GM12878 (cell line): ENCODE measurements around the gene CCR7. TPM values are rescaled to one million over a fixed set of nuclear protein-coding genes. Genes with fewer than 3 reads are reported as not detected.

Experiments
- BCL11A ChIP-seq: IDR thresholded peaks from 2 replicates; pipeline ENCODE4 v1.6.1; 2011; ENCODE audit warnings: low read depth, low read length
- CBX5 ChIP-seq: sonication (generic); IDR thresholded peaks from 2 replicates; pipeline ENCODE4 v1.6.1; 2016; ENCODE audit warnings: low read depth, moderate library complexity, mild to moderate bottlenecking, inconsistent platforms
- CHD1 ChIP-seq: IDR thresholded peaks from 2 replicates; pipeline ENCODE4 v1.6.1; 2012; ENCODE audit warnings: low read depth, low read length, improper control_type of control experiment
- CHD4 ChIP-seq: fragments of 200-600 bp; sonication (generic); IDR thresholded peaks from 2 replicates; pipeline ENCODE4 v1.6.1; 2016; ENCODE audit warnings: mild to moderate bottlenecking
- E2F4 ChIP-seq: IDR thresholded peaks from 2 replicates; pipeline ENCODE4 v1.6.1; 2012; ENCODE audit warnings: low read depth, low read length, improper control_type of control experiment
- EED ChIP-seq: sonication (generic); IDR thresholded peaks from 2 replicates; pipeline ENCODE4 v1.6.1; 2016; ENCODE audit warnings: antibody characterized with exemption, low read depth
- GATAD2B ChIP-seq: fragments of 450-650 bp; conservative IDR thresholded peaks from 2 replicates; pipeline ENCODE4 v1.6.1; 2017; ENCODE audit warnings: low read depth, mild to moderate bottlenecking, moderate library complexity
- HDAC2 ChIP-seq: fragments of 200-600 bp; sonication (generic); IDR thresholded peaks from 2 replicates; pipeline ENCODE4 v1.6.1; 2017
- IKZF2 ChIP-seq, 2 experiments: fragments of 450-650 bp; IDR thresholded peaks; 2 replicates each; pipeline ENCODE4 v1.6.1; 2017; ENCODE audit warnings: mild to moderate bottlenecking in 2 of 2, moderate library complexity in 2 of 2
- IRF4 ChIP-seq: IDR thresholded peaks from 2 replicates; pipeline ENCODE4 v1.6.1; 2011; ENCODE audit warnings: low read depth, low read length
- KLF5 ChIP-seq: fragments of 450-650 bp; IDR thresholded peaks from 2 replicates; pipeline ENCODE4 v1.6.1; 2014; ENCODE audit warnings: mild to moderate bottlenecking; ENCODE audit not compliant: partially characterized antibody
- MAX ChIP-seq: IDR thresholded peaks from 2 replicates; pipeline ENCODE4 v1.6.1; 2012; ENCODE audit warnings: low read depth, low read length, improper control_type of control experiment
- MYB ChIP-seq: fragments of 150-350 bp; IDR thresholded peaks from 2 replicates; pipeline ENCODE4 v1.6.1; 2014; ENCODE audit warnings: mild to moderate bottlenecking, low read depth, low read length, borderline replicate concordance
- PML ChIP-seq: IDR thresholded peaks from 2 replicates; pipeline ENCODE4 v1.6.1; 2012; ENCODE audit warnings: low read length, inconsistent platforms
- POLR2AphosphoS2 ChIP-seq: IDR thresholded peaks from 2 replicates; pipeline ENCODE4 v1.6.1; 2011; ENCODE audit warnings: low read depth, mild to moderate bottlenecking, low read length, improper control_type of control experiment, moderate library complexity
- RELB ChIP-seq: fragments of 450-650 bp; IDR thresholded peaks from 2 replicates; pipeline ENCODE4 v1.6.1; 2017; ENCODE audit warnings: low read depth, mild to moderate bottlenecking, moderate library complexity
- RFX5 ChIP-seq: IDR thresholded peaks from 2 replicates; pipeline ENCODE4 v1.6.1; 2011; ENCODE audit warnings: low read depth, low read length, improper control_type of control experiment
- SPI1 ChIP-seq: IDR thresholded peaks from 2 replicates; pipeline ENCODE4 v1.6.1; 2011; ENCODE audit warnings: low read depth, mild to moderate bottlenecking, low read length, moderate library complexity, borderline replicate concordance; ENCODE audit not compliant: insufficient read depth
- SREBF2 ChIP-seq: IDR thresholded peaks from 2 replicates; pipeline ENCODE4 v1.6.1; 2012; ENCODE audit warnings: mild to moderate bottlenecking, low read length
- SUZ12 ChIP-seq: fragments of 200-600 bp; sonication (generic); IDR thresholded peaks from one replicate; pipeline ENCODE4 v1.6.1; 2018; ENCODE audit warnings: antibody characterized with exemption, mild to moderate bottlenecking; ENCODE audit not compliant: unreplicated experiment
- TAF1 ChIP-seq: IDR thresholded peaks from 2 replicates; pipeline ENCODE4 v1.6.1; 2011; ENCODE audit warnings: mild to moderate bottlenecking, low read depth, low read length, borderline replicate concordance
- TBL1XR1 ChIP-seq: IDR thresholded peaks from 2 replicates; pipeline ENCODE4 v1.6.1; 2012; ENCODE audit warnings: low read depth, low read length, improper control_type of control experiment
- TCF7 ChIP-seq: IDR thresholded peaks from 2 replicates; pipeline ENCODE4 v1.6.1; 2014; ENCODE audit warnings: antibody characterized with exemption, borderline replicate concordance
- YBX1 ChIP-seq: fragments of 450-650 bp; IDR thresholded peaks from 2 replicates; pipeline ENCODE4 v1.6.1; 2016; ENCODE audit warnings: antibody characterized with exemption
- polyA plus RNA-seq, 11 experiments: library from polyadenylated mRNA; depleted of rRNA in 4 of 11; unstranded in 6 of 11; stranded (reverse) in 5 of 11; fragments of >200 nt; fragmentation: Nextera tagmentation in 4 of 11; fragmentation: Illumina TruSeq in 1 of 11; extraction: Ambion mirVana in 4 of 11; extraction: Trizol in 1 of 11; gene quantifications; 1 replicate in 1 of 11; 2 replicates in 10 of 11; pipeline versions ENCODE4 v1.2.1 to v1.2.3, GENCODE V29; 2011 to 2016; ENCODE audit warnings: inconsistent platforms in 2 of 11, missing spikeins in 2 of 11, low read depth in 1 of 11
- total RNA-seq, 4 experiments: library from RNA; depleted of rRNA in 3 of 4; stranded (reverse); fragments of >200 nt in 3 of 4; fragmentation: Illumina TruSeq in 1 of 4; extraction: Trizol in 1 of 4; gene quantifications; 2 replicates each; pipeline versions ENCODE4 v1.2.1 to v1.2.3, GENCODE V29; 2013 to 2021
- TF ChIP-seq, protein P1 (sequence below): fragments of 150-350 bp; IDR thresholded peaks from 2 replicates; pipeline ENCODE4 v1.6.1; 2016; ENCODE audit warnings: low read depth, low read length
- TF ChIP-seq, protein P2 (sequence below): IDR thresholded peaks from 2 replicates; pipeline ENCODE4 v1.6.1; 2011; ENCODE audit warnings: borderline replicate concordance, low read depth, mild to moderate bottlenecking, moderate library complexity, low read length; ENCODE audit not compliant: insufficient read depth, poor library complexity, severe bottlenecking

CCR7 gene
- total and polyA plus RNA-seq, 10 of the 15 experiments (the other 5 are each of a cell fraction or from before 2014, with no cell fraction given) = 131 to 1,171 (median 260) TPM

- TF ChIP-seq MAX (0 out of 2 replicates have a peak, but pooled peaks have one; percentile 53), TBL1XR1 (peak; percentile 96), KLF5 (no peak), TAF1 (no peak), RELB (peak; percentile 97), RFX5 (no peak), IKZF2 (IDR thresholded peaks at IDR 0.05) (peak; percentile 96 to 97), CHD1 (no peak), BCL11A (peak; percentile 91), EED (peak; percentile 97), IRF4 (peak; percentile 94), CHD4 (no peak), E2F4 (no peak), YBX1 (peak; percentile 67; the same call in 1 of the 2 replicates), GATAD2B (0 out of 2 replicates have a peak, but pooled peaks have one; percentile 44), SUZ12 (no peak), CBX5 (0 out of 2 replicates have a peak, but pooled peaks have one; percentile 48), MYB (no peak), HDAC2 (no peak), SPI1 (peak; percentile 27; the same call in 1 of the 2 replicates), POLR2AphosphoS2 (no peak), TCF7 (no peak), SREBF2 (no peak), PML (no peak)
- TF ChIP-seq, protein P1, sequence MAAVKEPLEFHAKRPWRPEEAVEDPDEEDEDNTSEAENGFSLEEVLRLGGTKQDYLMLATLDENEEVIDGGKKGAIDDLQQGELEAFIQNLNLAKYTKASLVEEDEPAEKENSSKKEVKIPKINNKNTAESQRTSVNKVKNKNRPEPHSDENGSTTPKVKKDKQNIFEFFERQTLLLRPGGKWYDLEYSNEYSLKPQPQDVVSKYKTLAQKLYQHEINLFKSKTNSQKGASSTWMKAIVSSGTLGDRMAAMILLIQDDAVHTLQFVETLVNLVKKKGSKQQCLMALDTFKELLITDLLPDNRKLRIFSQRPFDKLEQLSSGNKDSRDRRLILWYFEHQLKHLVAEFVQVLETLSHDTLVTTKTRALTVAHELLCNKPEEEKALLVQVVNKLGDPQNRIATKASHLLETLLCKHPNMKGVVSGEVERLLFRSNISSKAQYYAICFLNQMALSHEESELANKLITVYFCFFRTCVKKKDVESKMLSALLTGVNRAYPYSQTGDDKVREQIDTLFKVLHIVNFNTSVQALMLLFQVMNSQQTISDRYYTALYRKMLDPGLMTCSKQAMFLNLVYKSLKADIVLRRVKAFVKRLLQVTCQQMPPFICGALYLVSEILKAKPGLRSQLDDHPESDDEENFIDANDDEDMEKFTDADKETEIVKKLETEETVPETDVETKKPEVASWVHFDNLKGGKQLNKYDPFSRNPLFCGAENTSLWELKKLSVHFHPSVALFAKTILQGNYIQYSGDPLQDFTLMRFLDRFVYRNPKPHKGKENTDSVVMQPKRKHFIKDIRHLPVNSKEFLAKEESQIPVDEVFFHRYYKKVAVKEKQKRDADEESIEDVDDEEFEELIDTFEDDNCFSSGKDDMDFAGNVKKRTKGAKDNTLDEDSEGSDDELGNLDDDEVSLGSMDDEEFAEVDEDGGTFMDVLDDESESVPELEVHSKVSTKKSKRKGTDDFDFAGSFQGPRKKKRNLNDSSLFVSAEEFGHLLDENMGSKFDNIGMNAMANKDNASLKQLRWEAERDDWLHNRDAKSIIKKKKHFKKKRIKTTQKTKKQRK = no peak
- TF ChIP-seq, protein P2, sequence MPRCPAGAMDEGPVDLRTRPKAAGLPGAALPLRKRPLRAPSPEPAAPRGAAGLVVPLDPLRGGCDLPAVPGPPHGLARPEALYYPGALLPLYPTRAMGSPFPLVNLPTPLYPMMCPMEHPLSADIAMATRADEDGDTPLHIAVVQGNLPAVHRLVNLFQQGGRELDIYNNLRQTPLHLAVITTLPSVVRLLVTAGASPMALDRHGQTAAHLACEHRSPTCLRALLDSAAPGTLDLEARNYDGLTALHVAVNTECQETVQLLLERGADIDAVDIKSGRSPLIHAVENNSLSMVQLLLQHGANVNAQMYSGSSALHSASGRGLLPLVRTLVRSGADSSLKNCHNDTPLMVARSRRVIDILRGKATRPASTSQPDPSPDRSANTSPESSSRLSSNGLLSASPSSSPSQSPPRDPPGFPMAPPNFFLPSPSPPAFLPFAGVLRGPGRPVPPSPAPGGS = peak; percentile 75
Measured at GRCh38 chr17:40577611-40578065, 12.4 kb upstream of the CCR7 start (continued).
